Measurements from ENCODE around the gene FBXO15. TPM values are rescaled to one million over a fixed set of nuclear protein-coding genes. Genes with fewer than 3 reads are reported as not detected.

Gene FBXO15
- total RNA-seq, 1 experiment from 2014 or later: 0.89 TPM

DNA sequence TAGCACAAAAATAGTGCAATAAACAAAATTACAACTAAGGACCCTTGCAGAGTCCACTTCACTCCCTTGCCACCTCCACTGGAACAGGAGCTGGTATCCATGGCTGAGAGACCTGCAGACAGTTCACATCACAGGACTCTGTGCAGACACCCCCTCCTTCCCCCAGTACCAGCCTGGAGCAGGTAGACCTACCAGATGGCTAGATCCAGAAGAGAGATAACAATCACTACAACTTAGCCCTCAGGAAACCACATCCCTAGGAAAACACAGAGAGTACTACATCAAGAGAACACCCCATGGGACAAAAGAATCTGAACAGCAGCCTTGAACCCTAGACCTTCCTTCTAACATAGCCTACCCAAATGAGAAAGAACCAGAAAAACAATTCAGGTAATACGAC is 49.8 kb downstream of the FBXO15 start:
- no peaks in the 10 kb centered on the region for H3K36me3 ChIP-seq (ENCODE audit: insufficient read depth, low read length)
- no peaks in the 10 kb centered on the region for H3K9me2 ChIP-seq (replicated peaks; ENCODE audit: insufficient read depth, low read length)
- no peak overlapping the region for H3K4me2 ChIP-seq (ENCODE audit: low read depth, low read length, poor library complexity, severe bottlenecking)
- H2AFZ ChIP-seq (ENCODE audit: low read length): no peak overlapping the region
- no peak for DNase-seq
- H3K4me1 ChIP-seq (ENCODE audit: low read length): no peaks in the 10 kb centered on the region
- no peaks in the 10 kb centered on the region for H4K20me1 ChIP-seq (ENCODE audit: insufficient read depth, low read depth, low read length)
- no peaks in the 10 kb centered on the region for H3K9me3 ChIP-seq (ENCODE audit: low read length)
- no peak overlapping the region for H3K9ac ChIP-seq (ENCODE audit: low read length)
- no peak overlapping the region for H3K27ac ChIP-seq (ENCODE audit: low read length)
- no peaks in the 10 kb centered on the region for H3K79me2 ChIP-seq (ENCODE audit: low read length)
- H3K27me3 ChIP-seq (ENCODE audit: low read length): no peaks in the 10 kb centered on the region
- no peak overlapping the region for H3K4me3 ChIP-seq (ENCODE audit: low read length)

GRCh38 chr18:74092922-74093321 is 54.7 kb downstream of the FBXO15 start:
- Histone ChIP-seq H3K36me3 (ENCODE audit: insufficient read depth, low read length) (no peaks in the 10 kb centered on the region), H3K9ac (ENCODE audit: low read length) (no peak overlapping the region), H3K79me2 (ENCODE audit: low read length) (no peaks in the 10 kb centered on the region), H3K9me2 (replicated peaks; ENCODE audit: insufficient read depth, low read length) (no peaks in the 10 kb centered on the region), H4K20me1 (ENCODE audit: insufficient read depth, low read depth, low read length) (no peaks in the 10 kb centered on the region), H3K27me3 (ENCODE audit: low read length) (no peaks in the 10 kb centered on the region), H2AFZ (ENCODE audit: low read length) (no peak overlapping the region), H3K4me2 (ENCODE audit: low read depth, low read length, poor library complexity, severe bottlenecking) (no peak overlapping the region), H3K27ac (ENCODE audit: low read length) (no peak overlapping the region), H3K4me1 (ENCODE audit: low read length) (no peaks in the 10 kb centered on the region), H3K4me3 (ENCODE audit: low read length) (no peak overlapping the region), H3K9me3 (ENCODE audit: low read length) (no peaks in the 10 kb centered on the region)
- no peak for DNase-seq

GRCh38 chr18:74084184-74084855 is 63.3 kb downstream of the FBXO15 start:
- Histone ChIP-seq H3K27me3 (ENCODE audit: low read length) (no peaks in the 10 kb centered on the region), H2AFZ (ENCODE audit: low read length) (no peak overlapping the region), H3K4me3 (ENCODE audit: low read length) (no peak overlapping the region), H4K20me1 (ENCODE audit: insufficient read depth, low read depth, low read length) (no peaks in the 10 kb centered on the region), H3K79me2 (ENCODE audit: low read length) (no peaks in the 10 kb centered on the region), H3K4me2 (ENCODE audit: low read depth, low read length, poor library complexity, severe bottlenecking) (no peak overlapping the region), H3K36me3 (ENCODE audit: insufficient read depth, low read length) (no peaks in the 10 kb centered on the region), H3K4me1 (ENCODE audit: low read length) (peaks cover 4% of the 10 kb centered on the region), H3K9ac (ENCODE audit: low read length) (no peak overlapping the region), H3K9me2 (replicated peaks; ENCODE audit: insufficient read depth, low read length) (no peaks in the 10 kb centered on the region), H3K9me3 (ENCODE audit: low read length) (no peaks in the 10 kb centered on the region), H3K27ac (ENCODE audit: low read length) (no peak overlapping the region)
- no peak for DNase-seq

- no peaks in the 10 kb centered on the region for H3K27me3 ChIP-seq (ENCODE audit: low read length)
- no peak overlapping the region for H2AFZ ChIP-seq (ENCODE audit: low read length)
- H3K36me3 ChIP-seq (ENCODE audit: insufficient read depth, low read length): no peaks in the 10 kb centered on the region
- H3K9me2 ChIP-seq (replicated peaks; ENCODE audit: insufficient read depth, low read length): no peaks in the 10 kb centered on the region
- H4K20me1 ChIP-seq (ENCODE audit: insufficient read depth, low read depth, low read length): no peaks in the 10 kb centered on the region
- no peaks in the 10 kb centered on the region for H3K9me3 ChIP-seq (ENCODE audit: low read length)
- H3K4me1 ChIP-seq (ENCODE audit: low read length): peaks cover 4% of the 10 kb centered on the region
- no peak overlapping the region for H3K9ac ChIP-seq (ENCODE audit: low read length)
- H3K79me2 ChIP-seq (ENCODE audit: low read length): no peaks in the 10 kb centered on the region
- H3K4me3 ChIP-seq (ENCODE audit: low read length): no peak overlapping the region
- no peak overlapping the region for H3K4me2 ChIP-seq (ENCODE audit: low read depth, low read length, poor library complexity, severe bottlenecking)
- no peak for DNase-seq
- no peak overlapping the region for H3K27ac ChIP-seq (ENCODE audit: low read length)
Observed at GRCh38 chr18:74083557-74083952, 64.1 kb downstream of the FBXO15 start.

GRCh38 chr18:74082742-74083556 is 64.7 kb downstream of the FBXO15 start:
- no peak overlapping the region for H3K4me3 ChIP-seq (ENCODE audit: low read length)
- H3K36me3 ChIP-seq (ENCODE audit: insufficient read depth, low read length): no peaks in the 10 kb centered on the region
- peak overlapping the region; percentile 28; the same call in 1 of the 2 replicates for H3K9ac ChIP-seq (ENCODE audit: low read length)
- H3K79me2 ChIP-seq (ENCODE audit: low read length): no peaks in the 10 kb centered on the region
- peak overlapping the region; percentile 78; the same call in 1 of the 2 replicates for H2AFZ ChIP-seq (ENCODE audit: low read length)
- H3K9me2 ChIP-seq (replicated peaks; ENCODE audit: insufficient read depth, low read length): no peaks in the 10 kb centered on the region
- H3K27ac ChIP-seq (ENCODE audit: low read length): no peak overlapping the region
- no peaks in the 10 kb centered on the region for H4K20me1 ChIP-seq (ENCODE audit: insufficient read depth, low read depth, low read length)
- H3K4me2 ChIP-seq (ENCODE audit: low read depth, low read length, poor library complexity, severe bottlenecking): peak overlapping the region; percentile 31
- no peaks in the 10 kb centered on the region for H3K27me3 ChIP-seq (ENCODE audit: low read length)
- DNase-seq: no peak
- H3K4me1 ChIP-seq (ENCODE audit: low read length): peaks cover 4% of the 10 kb centered on the region
- H3K9me3 ChIP-seq (ENCODE audit: low read length): no peaks in the 10 kb centered on the region

GRCh38 chr18:74081966-74082741 is 65.5 kb downstream of the FBXO15 start:
- Histone ChIP-seq H3K4me2 (ENCODE audit: low read depth, low read length, poor library complexity, severe bottlenecking) (peak overlapping the region; percentile 31), H3K27me3 (ENCODE audit: low read length) (no peaks in the 10 kb centered on the region), H3K9me2 (replicated peaks; ENCODE audit: insufficient read depth, low read length) (no peaks in the 10 kb centered on the region), H3K27ac (ENCODE audit: low read length) (no peak overlapping the region), H3K36me3 (ENCODE audit: insufficient read depth, low read length) (no peaks in the 10 kb centered on the region), H3K4me3 (ENCODE audit: low read length) (no peak overlapping the region), H4K20me1 (ENCODE audit: insufficient read depth, low read depth, low read length) (no peaks in the 10 kb centered on the region), H3K9ac (ENCODE audit: low read length) (no peak overlapping the region), H3K9me3 (ENCODE audit: low read length) (no peaks in the 10 kb centered on the region), H3K4me1 (ENCODE audit: low read length) (peaks cover 4% of the 10 kb centered on the region), H3K79me2 (ENCODE audit: low read length) (no peaks in the 10 kb centered on the region), H2AFZ (ENCODE audit: low read length) (peak overlapping the region; percentile 78; the same call in 1 of the 2 replicates)
- peak; percentile 89 for DNase-seq

- H3K9me2 ChIP-seq (replicated peaks; ENCODE audit: insufficient read depth, low read length): no peaks in the 10 kb centered on the region
- H3K27ac ChIP-seq (ENCODE audit: low read length): no peak overlapping the region
- H3K4me1 ChIP-seq (ENCODE audit: low read length): peaks cover 4% of the 10 kb centered on the region
Observed at GRCh38 chr18:74078257-74078656, 69.4 kb downstream of the FBXO15 start.

More at GRCh38 chr18:74078257-74078656, 69.4 kb downstream of the FBXO15 start:
- H3K79me2 ChIP-seq (ENCODE audit: low read length): no peaks in the 10 kb centered on the region
- H4K20me1 ChIP-seq (ENCODE audit: insufficient read depth, low read depth, low read length): no peaks in the 10 kb centered on the region
- H3K9me3 ChIP-seq (ENCODE audit: low read length): no peaks in the 10 kb centered on the region
- no peak overlapping the region for H2AFZ ChIP-seq (ENCODE audit: low read length)
- H3K36me3 ChIP-seq (ENCODE audit: insufficient read depth, low read length): no peaks in the 10 kb centered on the region
- no peak overlapping the region for H3K4me3 ChIP-seq (ENCODE audit: low read length)
- no peaks in the 10 kb centered on the region; the same call in 1 of the 2 replicates for H3K27me3 ChIP-seq (ENCODE audit: low read length)
- DNase-seq: no peak
- no peak overlapping the region for H3K9ac ChIP-seq (ENCODE audit: low read length)
- H3K4me2 ChIP-seq (ENCODE audit: low read depth, low read length, poor library complexity, severe bottlenecking): no peak overlapping the region

Data from Karpas-422 (cell line).